Measurements from ENCODE around the gene XIRP1. TPM values are rescaled to one million over a fixed set of nuclear protein-coding genes. Genes with fewer than 3 reads are reported as not detected.

The XIRP1 gene
- total and polyA plus RNA-seq, 4 donors, result 0.01 TPM; not detected in 3

DNA sequence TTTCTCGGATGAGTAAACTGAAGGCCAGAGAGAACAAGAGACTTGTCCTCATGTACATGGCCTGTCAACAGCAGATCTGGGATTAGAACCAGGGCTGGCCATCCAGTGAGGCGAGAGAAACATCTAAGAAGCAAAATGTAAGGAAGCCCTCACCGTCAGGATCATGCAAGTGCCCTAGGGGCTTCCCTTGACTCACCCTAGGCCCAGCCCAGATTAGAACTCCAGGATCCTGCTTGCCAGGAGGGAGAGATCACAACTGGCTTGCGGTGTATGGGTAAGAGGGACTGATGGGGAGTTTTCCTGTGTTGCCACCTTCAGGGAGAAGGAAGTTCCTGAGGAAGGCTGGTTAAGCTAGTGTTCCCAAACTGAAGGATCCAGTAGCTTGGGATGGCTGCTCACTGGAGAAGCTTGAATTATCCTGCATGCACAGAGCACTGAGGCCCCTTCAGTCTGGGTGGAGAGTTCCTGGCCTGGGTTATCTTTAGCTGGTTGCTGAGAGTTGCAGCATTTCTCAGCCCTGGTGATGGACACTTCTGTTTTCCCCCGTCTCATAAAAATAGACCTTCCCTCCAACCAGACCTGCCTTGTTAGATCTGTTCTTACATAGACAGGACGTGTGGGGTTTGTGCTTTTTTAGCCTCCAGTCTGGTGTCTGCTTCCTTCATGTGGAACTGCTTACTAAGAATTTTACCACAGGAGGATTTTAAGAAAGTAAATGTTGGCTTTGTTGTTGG is 28.2 kb upstream of the XIRP1 start:
- no peak overlapping the region for H3K4me3 ChIP-seq (ENCODE audit: low read depth in 1 of 3, low read length in 3 of 3)
- H3K9ac ChIP-seq (ENCODE audit: low read depth in 1 of 2, low read length in 2 of 2), result no peak overlapping the region
- H3K27me3 ChIP-seq (ENCODE audit: control insufficient read depth in 4 of 4, insufficient read depth in 4 of 4, low read length in 3 of 4), result no peaks in the 10 kb centered on the region
- TF ChIP-seq, protein P1, sequence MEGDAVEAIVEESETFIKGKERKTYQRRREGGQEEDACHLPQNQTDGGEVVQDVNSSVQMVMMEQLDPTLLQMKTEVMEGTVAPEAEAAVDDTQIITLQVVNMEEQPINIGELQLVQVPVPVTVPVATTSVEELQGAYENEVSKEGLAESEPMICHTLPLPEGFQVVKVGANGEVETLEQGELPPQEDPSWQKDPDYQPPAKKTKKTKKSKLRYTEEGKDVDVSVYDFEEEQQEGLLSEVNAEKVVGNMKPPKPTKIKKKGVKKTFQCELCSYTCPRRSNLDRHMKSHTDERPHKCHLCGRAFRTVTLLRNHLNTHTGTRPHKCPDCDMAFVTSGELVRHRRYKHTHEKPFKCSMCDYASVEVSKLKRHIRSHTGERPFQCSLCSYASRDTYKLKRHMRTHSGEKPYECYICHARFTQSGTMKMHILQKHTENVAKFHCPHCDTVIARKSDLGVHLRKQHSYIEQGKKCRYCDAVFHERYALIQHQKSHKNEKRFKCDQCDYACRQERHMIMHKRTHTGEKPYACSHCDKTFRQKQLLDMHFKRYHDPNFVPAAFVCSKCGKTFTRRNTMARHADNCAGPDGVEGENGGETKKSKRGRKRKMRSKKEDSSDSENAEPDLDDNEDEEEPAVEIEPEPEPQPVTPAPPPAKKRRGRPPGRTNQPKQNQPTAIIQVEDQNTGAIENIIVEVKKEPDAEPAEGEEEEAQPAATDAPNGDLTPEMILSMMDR (IDR thresholded peaks at IDR 0.05; ENCODE audit: low read depth, low read length, missing input control), result no peak
- TF ChIP-seq RXRA (IDR thresholded peaks at IDR 0.05) (no peak), JUND (IDR thresholded peaks at IDR 0.05) (no peak), YY1 (IDR thresholded peaks at IDR 0.05) (no peak), RAD21 (IDR thresholded peaks at IDR 0.05) (no peak), HNF4G (IDR thresholded peaks at IDR 0.05) (no peak), EGR1 (IDR thresholded peaks at IDR 0.05; ENCODE audit: low read depth in 2 of 2) (no peak), HNF4A (conservative IDR thresholded peaks at IDR 0.05) (no peak), REST (IDR thresholded peaks at IDR 0.05) (no peak)
- no peak for DNase-seq (ENCODE audit: low spot score)
- WGBS, result 66% methylated on average over 6 of the region's 6 CpGs
- H3K9me3 ChIP-seq (ENCODE audit: control insufficient read depth in 4 of 4, low read length in 3 of 4), result no peaks in the 10 kb centered on the region
- H3K27ac ChIP-seq (ENCODE audit: low read depth in 1 of 2, low read length in 2 of 2), result no peak overlapping the region
- no peaks in the 10 kb centered on the region for H3K36me3 ChIP-seq (ENCODE audit: control insufficient read depth in 4 of 4, insufficient read depth in 3 of 4, low read depth in 1 of 4, low read length in 3 of 4)
- H3K4me1 ChIP-seq (ENCODE audit: control insufficient read depth in 4 of 4, insufficient read depth in 4 of 4, low read length in 3 of 4), result no peaks in the 10 kb centered on the region

- H3K4me1 ChIP-seq (ENCODE audit: control insufficient read depth in 4 of 4, insufficient read depth in 4 of 4, low read length in 3 of 4), result no peaks in the 10 kb centered on the region
- DNase-seq (ENCODE audit: low spot score), result no peak
- H3K9ac ChIP-seq (ENCODE audit: low read depth in 1 of 2, low read length in 2 of 2), result no peak overlapping the region
- H3K27ac ChIP-seq (ENCODE audit: low read depth in 1 of 2, low read length in 2 of 2), result no peak overlapping the region
- WGBS, result 93% methylated on average over 3 of the region's 3 CpGs
- no peak overlapping the region for H3K4me3 ChIP-seq (ENCODE audit: low read depth in 1 of 3, low read length in 3 of 3)
- no peaks in the 10 kb centered on the region for H3K36me3 ChIP-seq (ENCODE audit: control insufficient read depth in 4 of 4, insufficient read depth in 3 of 4, low read depth in 1 of 4, low read length in 3 of 4)
- TF ChIP-seq, protein P1 (IDR thresholded peaks at IDR 0.05; ENCODE audit: low read depth, low read length, missing input control), result no peak
- no peak for TF ChIP-seq NR2F2 (IDR thresholded peaks at IDR 0.05)
- TF ChIP-seq, protein P2, sequence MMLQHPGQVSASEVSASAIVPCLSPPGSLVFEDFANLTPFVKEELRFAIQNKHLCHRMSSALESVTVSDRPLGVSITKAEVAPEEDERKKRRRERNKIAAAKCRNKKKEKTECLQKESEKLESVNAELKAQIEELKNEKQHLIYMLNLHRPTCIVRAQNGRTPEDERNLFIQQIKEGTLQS (IDR thresholded peaks at IDR 0.05), result no peak
- TF ChIP-seq EGR1 (IDR thresholded peaks at IDR 0.05; ENCODE audit: low read depth in 2 of 2), result no peak
- no peak for TF ChIP-seq GABPA (IDR thresholded peaks at IDR 0.05 in 1 of 2, conservative IDR thresholded peaks at IDR 0.05 in 1 of 2)
- no peak for TF ChIP-seq HNF4A (conservative IDR thresholded peaks at IDR 0.05)
- no peak for TF ChIP-seq REST (IDR thresholded peaks at IDR 0.05)
- TF ChIP-seq RAD21 (IDR thresholded peaks at IDR 0.05), result no peak
- no peak for TF ChIP-seq FOXA1 (IDR thresholded peaks at IDR 0.05)
- no peak for TF ChIP-seq HNF4G (IDR thresholded peaks at IDR 0.05)
- TF ChIP-seq, protein P3, sequence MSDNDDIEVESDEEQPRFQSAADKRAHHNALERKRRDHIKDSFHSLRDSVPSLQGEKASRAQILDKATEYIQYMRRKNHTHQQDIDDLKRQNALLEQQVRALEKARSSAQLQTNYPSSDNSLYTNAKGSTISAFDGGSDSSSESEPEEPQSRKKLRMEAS (IDR thresholded peaks at IDR 0.05), result no peak
- TF ChIP-seq JUND (IDR thresholded peaks at IDR 0.05), result no peak
- TF ChIP-seq YY1 (IDR thresholded peaks at IDR 0.05), result no peak
- no peak for TF ChIP-seq SP1 (IDR thresholded peaks at IDR 0.05)
- H3K9me3 ChIP-seq (ENCODE audit: control insufficient read depth in 4 of 4, low read length in 3 of 4), result no peaks in the 10 kb centered on the region
- H3K27me3 ChIP-seq (ENCODE audit: control insufficient read depth in 4 of 4, insufficient read depth in 4 of 4, low read length in 3 of 4), result no peaks in the 10 kb centered on the region
Observed at GRCh38 chr3:39219702-39220101, 27.3 kb upstream of the XIRP1 start.
